HL-60 (cell line): ENCODE measurements around the gene AKR7A3.

Experiments
- DNase-seq, 2 experiments: peaks; one replicate each; pipeline ENCODE4 v3.0.0-alpha.2; 2010 to 2020; ENCODE audit warnings: low read depth in 1 of 2, low spot score in 1 of 2
- H3K27ac ChIP-seq: fragments of 250-450 bp; sonication (Bioruptor Pico); replicated peaks from 2 replicates; pipeline ENCODE4 v1.5.1; 2020; ENCODE audit warnings: mild to moderate bottlenecking, moderate library complexity
- H3K27me3 ChIP-seq: fragments of 250-450 bp; sonication (Bioruptor Pico); 2 replicates; pipeline ENCODE4 v1.5.1; 2021; ENCODE audit warnings: mild to moderate bottlenecking, moderate library complexity; ENCODE audit not compliant: insufficient read depth, poor library complexity, severe bottlenecking
- H3K4me3 ChIP-seq: replicated peaks from 2 replicates; pipeline ENCODE4 v1.5.1; 2011; ENCODE audit warnings: mild to moderate bottlenecking, control low read depth, low read length; ENCODE audit not compliant: insufficient read depth
- GABPA ChIP-seq: IDR thresholded peaks from 2 replicates; pipeline ENCODE4 v1.6.1; 2012; ENCODE audit warnings: low read depth
- POLR2AphosphoS5 ChIP-seq: IDR thresholded peaks from 2 replicates; pipeline ENCODE4 v1.6.1; 2012; ENCODE audit warnings: low read depth
- REST ChIP-seq: IDR thresholded peaks from 2 replicates; pipeline ENCODE4 v1.6.1; 2012; ENCODE audit warnings: low read depth; ENCODE audit not compliant: insufficient replicate concordance
- SPI1 ChIP-seq: IDR thresholded peaks from 2 replicates; pipeline ENCODE4 v1.6.1; 2012; ENCODE audit warnings: low read depth, mild to moderate bottlenecking, borderline replicate concordance
- TF ChIP-seq, protein P1 (sequence below): IDR thresholded peaks from one replicate; pipeline ENCODE4 v1.5.1; 2011; ENCODE audit warnings: low read length, control low read depth, inconsistent platforms; ENCODE audit not compliant: insufficient read depth

Gene AKR7A3

GRCh38 chr1:19300211-19300610 is 11.6 kb upstream of the AKR7A3 start:
- no peak overlapping the region for H3K27ac ChIP-seq
- no peak overlapping the region for H3K4me3 ChIP-seq
- TF ChIP-seq POLR2AphosphoS5 (no peak), GABPA (no peak), REST (no peak), SPI1 (no peak)
- TF ChIP-seq, protein P1, sequence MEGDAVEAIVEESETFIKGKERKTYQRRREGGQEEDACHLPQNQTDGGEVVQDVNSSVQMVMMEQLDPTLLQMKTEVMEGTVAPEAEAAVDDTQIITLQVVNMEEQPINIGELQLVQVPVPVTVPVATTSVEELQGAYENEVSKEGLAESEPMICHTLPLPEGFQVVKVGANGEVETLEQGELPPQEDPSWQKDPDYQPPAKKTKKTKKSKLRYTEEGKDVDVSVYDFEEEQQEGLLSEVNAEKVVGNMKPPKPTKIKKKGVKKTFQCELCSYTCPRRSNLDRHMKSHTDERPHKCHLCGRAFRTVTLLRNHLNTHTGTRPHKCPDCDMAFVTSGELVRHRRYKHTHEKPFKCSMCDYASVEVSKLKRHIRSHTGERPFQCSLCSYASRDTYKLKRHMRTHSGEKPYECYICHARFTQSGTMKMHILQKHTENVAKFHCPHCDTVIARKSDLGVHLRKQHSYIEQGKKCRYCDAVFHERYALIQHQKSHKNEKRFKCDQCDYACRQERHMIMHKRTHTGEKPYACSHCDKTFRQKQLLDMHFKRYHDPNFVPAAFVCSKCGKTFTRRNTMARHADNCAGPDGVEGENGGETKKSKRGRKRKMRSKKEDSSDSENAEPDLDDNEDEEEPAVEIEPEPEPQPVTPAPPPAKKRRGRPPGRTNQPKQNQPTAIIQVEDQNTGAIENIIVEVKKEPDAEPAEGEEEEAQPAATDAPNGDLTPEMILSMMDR: no peak
- H3K27me3 ChIP-seq: no peaks in the 10 kb centered on the region
- DNase-seq: no peak

DNA sequence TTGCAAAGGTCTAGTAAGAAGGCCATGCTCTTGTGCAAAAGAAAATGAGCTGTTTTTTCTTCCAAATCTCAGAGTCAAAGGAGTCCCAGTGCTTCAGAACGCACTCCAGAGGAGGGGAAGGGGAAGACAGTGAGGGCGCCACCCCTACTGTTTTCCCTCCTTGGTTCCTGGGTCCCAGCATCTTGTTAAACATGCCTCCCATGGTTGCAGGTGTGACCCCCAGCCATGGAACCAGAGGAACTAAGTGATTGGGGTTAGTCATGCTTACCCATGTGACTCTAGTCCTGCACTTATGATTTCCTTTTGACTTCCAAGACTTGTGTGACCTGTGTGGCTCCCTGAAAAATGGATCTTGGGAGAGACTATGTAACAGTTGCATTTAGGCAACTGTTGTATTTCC is 6.1 kb upstream of the AKR7A3 start:
- Histone ChIP-seq H3K4me3 (no peak overlapping the region), H3K27me3 (no peaks in the 10 kb centered on the region), H3K27ac (no peak overlapping the region)
- DNase-seq: no peak
- no peak for TF ChIP-seq POLR2AphosphoS5
- TF ChIP-seq, protein P1: no peak
- no peak for TF ChIP-seq SPI1
- TF ChIP-seq REST: no peak

DNA sequence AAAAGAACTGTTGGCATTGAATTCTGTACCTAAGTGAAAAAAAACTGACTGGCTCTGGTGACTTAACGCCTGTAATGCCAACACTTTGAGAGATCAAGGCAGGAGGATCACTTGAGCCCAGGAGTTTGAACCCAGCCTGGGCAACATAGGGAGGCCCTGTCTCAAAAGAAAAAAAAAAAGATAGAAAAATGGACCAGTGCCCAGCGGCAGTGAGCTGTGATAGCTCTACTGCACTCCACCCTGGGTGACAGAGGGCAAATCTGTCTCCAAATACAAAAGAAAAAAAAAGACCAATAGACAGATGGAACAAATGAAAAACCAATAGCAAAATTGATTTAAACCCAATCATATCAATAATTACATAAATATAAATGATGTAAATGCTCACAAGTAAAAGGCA is 674 bp upstream of the AKR7A3 start:
- no peak for DNase-seq
- H3K27ac ChIP-seq: no peak overlapping the region
- H3K27me3 ChIP-seq: no peaks in the 10 kb centered on the region
- TF ChIP-seq, protein P1: no peak
- TF ChIP-seq POLR2AphosphoS5 (no peak), GABPA (no peak), REST (no peak), SPI1 (no peak)
- H3K4me3 ChIP-seq: no peak overlapping the region
